Pancreas (tissue), 10 donors: ENCODE measurements around the gene ITGA7. TPM values are rescaled to one million over a fixed set of nuclear protein-coding genes. Genes with fewer than 3 reads are reported as not detected.
A peak's percentile ranks its signal among the peaks of the same experiment; 100 is the strongest.

Source experiments
- ATAC-seq, 4 donors: fragments of 200-7000 bp; cut with Tn5 transposase; one replicate each; pipeline versions ENCODE4 v1.8.0 to v1.9.1; 2020; ENCODE audit warnings: mild to moderate bottlenecking in 4 of 4, moderate library complexity in 4 of 4
- DNase-seq, 6 donors: peaks; one replicate each; pipeline ENCODE4 v3.0.0-alpha.2; 2020
- FAIRE-seq: peaks from 2 replicates; lab custom pipeline; 2012; peaks lifted over from hg19 to GRCh38; lab: Jason Lieb, UNC
- H3K27ac ChIP-seq, 4 donors: fragments of 200-600 bp; sonication (generic); 1 replicate in 3 of 4; 2 replicates in 1 of 4; pipeline versions ENCODE4 v1.5.0 to v1.8.0; 2020
- H3K27me3 ChIP-seq, 4 donors: fragments of 200-600 bp; one replicate each; pipeline ENCODE4 v1.8.0; 2021
- H3K36me3 ChIP-seq, 3 donors: fragments of 200-600 bp; sonication (generic) in 1 of 3; one replicate each; pipeline versions ENCODE4 v1.5.0 to v1.8.0; 2020 to 2021
- H3K4me1 ChIP-seq, 3 donors: fragments of 200-600 bp; one replicate each; pipeline ENCODE4 v1.8.0; 2021
- H3K4me3 ChIP-seq, 4 donors: fragments of 200-600 bp; sonication (generic) in 2 of 4; one replicate each; pipeline versions ENCODE4 v1.5.0 to v1.8.0; 2020 to 2021
- H3K9me3 ChIP-seq, 4 donors: fragments of 200-600 bp; one replicate each; pipeline ENCODE4 v1.8.0; 2021
- CTCF ChIP-seq, 4 donors: fragments of 200-600 bp; sonication (generic) in 3 of 4; IDR thresholded peaks; one replicate each; pipeline versions ENCODE4 v1.5.0 to v1.8.0; 2021; ENCODE audit warnings: antibody characterized with exemption in 4 of 4
- WGBS, 2 donors: extraction: QIAGEN DNeasy Blood & Tissue Kit; methylation state at CpG; one replicate each; pipeline ENCODE4 v1.1.7; 2013; 5-methylcytosine and 5-hydroxymethylcytosine counted together
- intact Hi-C, 3 donors: fragments of 100-400 bp; cut with DNase I; formaldehyde crosslinking; loops; one replicate each; pipeline versions ENCODE4 v1.11.1 to v1.14.2; 2022
- polyA plus RNA-seq, 2 donors: library from polyadenylated mRNA; stranded (reverse); fragments of 200-250 nt; gene quantifications; one replicate each; pipeline ENCODE4 v1.2.3, GENCODE V29; 2013
- total RNA-seq, 6 donors: library from RNA; stranded (reverse); fragmentation: NEBNext Ultra II Directional in 4 of 6; extraction: Animal tissue kit (Norgen Biotek cat#: 25700) in 4 of 6; gene quantifications; one replicate each; pipeline versions ENCODE4 v1.2.1 to v1.2.4, GENCODE V29; 2021 to 2023
- donor health status: healthy with polysubstance abuse.
- donor health status: DM: no; HTN: no; CAD: no; lungs with moderate emphysema.
- donor health status: DM: no; HTN: no; CAD: no.
- donor health status: control.
- donor health status: control.
- donor health status: Bipolar disorder and iron deficiency.
- donor health status: DM: yes; HTN: yes; CAD: no.
- donor health status: DM: no; HTN: no; CAD: no.
- donor health status: DM: no; HTN: no; CAD: no.
- donor health status: DM: yes; HTN: yes; CAD: no.

Gene ITGA7
- total and polyA plus RNA-seq, 8 donors: 3.4 to 34.5 (median 9.1) TPM

- no peaks in the 10 kb centered on the region for H3K27me3 ChIP-seq
- ATAC-seq (no peak), FAIRE-seq (no peak), DNase-seq (no peak)
- H3K4me1 ChIP-seq: no peaks in the 10 kb centered on the region
- intact Hi-C loops: no loop called here
- no peaks in the 10 kb centered on the region for H3K36me3 ChIP-seq
- no peak for TF ChIP-seq CTCF (IDR thresholded peaks at IDR 0.05)
- no peak overlapping the region for H3K27ac ChIP-seq
- H3K4me3 ChIP-seq: no peak overlapping the region
- H3K9me3 ChIP-seq: no peaks in the 10 kb centered on the region
- 89 to 94% methylated on average over 7 of the region's 7 CpGs for WGBS, 2 donors
Observed at GRCh38 chr12:55693323-55694187, 14.1 kb downstream of the ITGA7 start.

GRCh38 chr12:55692631-55693322, 14.9 kb downstream of the ITGA7 start:
- Histone ChIP-seq H3K27ac (no peak overlapping the region), H3K4me3 (no peak overlapping the region), H3K36me3 (no peaks in the 10 kb centered on the region), H3K9me3 (no peaks in the 10 kb centered on the region), H3K27me3 (no peaks in the 10 kb centered on the region), H3K4me1 (no peaks in the 10 kb centered on the region)
- no peak for TF ChIP-seq CTCF (IDR thresholded peaks at IDR 0.05)
- intact Hi-C loops: no loop called here
- FAIRE-seq (no peak), ATAC-seq (no peak), DNase-seq (no peak)
- WGBS, 2 donors: 88 to 90% methylated on average over 12 of the region's 12 CpGs

- no peaks in the 10 kb centered on the region for H3K9me3 ChIP-seq
- no peak for TF ChIP-seq CTCF (IDR thresholded peaks at IDR 0.05)
- DNase-seq (peak in 1 of 6 donors; percentile 43), FAIRE-seq (no peak), ATAC-seq (no peak)
- no peaks in the 10 kb centered on the region for H3K4me1 ChIP-seq
- 85 to 90% methylated on average over 16 of the region's 16 CpGs for WGBS, 2 donors
- H3K36me3 ChIP-seq: no peaks in the 10 kb centered on the region
- H3K4me3 ChIP-seq: no peak overlapping the region
- intact Hi-C loops: no loop called here
- no peaks in the 10 kb centered on the region for H3K27me3 ChIP-seq
- H3K27ac ChIP-seq: no peak overlapping the region
Observed at GRCh38 chr12:55688716-55689655, 18.7 kb downstream of the ITGA7 start.

- Histone ChIP-seq H3K9me3 (no peaks in the 10 kb centered on the region), H3K27me3 (no peaks in the 10 kb centered on the region), H3K36me3 (no peaks in the 10 kb centered on the region), H3K4me1 (no peaks in the 10 kb centered on the region), H3K27ac (no peak overlapping the region), H3K4me3 (no peak overlapping the region)
- DNase-seq (peak in 1 of 6 donors; percentile 26), ATAC-seq (no peak), FAIRE-seq (no peak)
- no peak for TF ChIP-seq CTCF (IDR thresholded peaks at IDR 0.05)
- intact Hi-C loops: no loop called here
Observed at GRCh38 chr12:55687746-55688145, 20.0 kb downstream of the ITGA7 start.
